Measurements from ENCODE around the gene ABHD8. TPM values are rescaled to one million over a fixed set of nuclear protein-coding genes. Genes with fewer than 3 reads are reported as not detected.

Gene ABHD8
- total and polyA plus RNA-seq, 2 of the 13 experiments (the other 11 are each of a cell fraction or from before 2014, with no cell fraction given): 6.3 to 7.2 TPM

GRCh38 chr19:17294051-17294891 lies 9.0 kb downstream of the ABHD8 start (continued):
- TF ChIP-seq HNRNPL (IDR thresholded peaks at IDR 0.05; ENCODE audit: low read depth, low read length) (peak; percentile 65; the same call in 1 of the 2 replicates), ZNF234 (CRISPR knock-in tag; conservative IDR thresholded peaks at IDR 0.05) (no peak), SOX5 (CRISPR knock-in tag; IDR thresholded peaks at IDR 0.05; ENCODE audit: borderline replicate concordance) (no peak), ZNF768 (CRISPR knock-in tag; IDR thresholded peaks at IDR 0.05) (0 out of 2 replicates have a peak, but pooled peaks have one; percentile 14), KLF13 (CRISPR knock-in tag; IDR thresholded peaks at IDR 0.05) (no peak), ZNF570 (CRISPR knock-in tag; IDR thresholded peaks at IDR 0.05; ENCODE audit: borderline replicate concordance) (no peak)
- TF ChIP-seq, protein P1, sequence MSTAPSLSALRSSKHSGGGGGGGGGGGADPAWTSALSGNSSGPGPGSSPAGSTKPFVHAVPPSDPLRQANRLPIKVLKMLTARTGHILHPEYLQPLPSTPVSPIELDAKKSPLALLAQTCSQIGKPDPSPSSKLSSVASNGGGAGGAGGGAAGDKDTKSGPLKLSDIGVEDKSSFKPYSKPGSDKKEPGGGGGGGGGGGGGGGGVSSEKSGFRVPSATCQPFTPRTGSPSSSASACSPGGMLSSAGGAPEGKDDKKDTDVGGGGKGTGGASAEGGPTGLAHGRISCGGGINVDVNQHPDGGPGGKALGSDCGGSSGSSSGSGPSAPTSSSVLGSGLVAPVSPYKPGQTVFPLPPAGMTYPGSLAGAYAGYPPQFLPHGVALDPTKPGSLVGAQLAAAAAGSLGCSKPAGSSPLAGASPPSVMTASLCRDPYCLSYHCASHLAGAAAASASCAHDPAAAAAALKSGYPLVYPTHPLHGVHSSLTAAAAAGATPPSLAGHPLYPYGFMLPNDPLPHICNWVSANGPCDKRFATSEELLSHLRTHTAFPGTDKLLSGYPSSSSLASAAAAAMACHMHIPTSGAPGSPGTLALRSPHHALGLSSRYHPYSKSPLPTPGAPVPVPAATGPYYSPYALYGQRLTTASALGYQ (CRISPR knock-in tag; IDR thresholded peaks at IDR 0.05): no peak

GRCh38 chr19:17293605-17294004 lies 9.6 kb downstream of the ABHD8 start:
- no peak for TF ChIP-seq RBAK (CRISPR knock-in tag; IDR thresholded peaks at IDR 0.05)
- TF ChIP-seq JDP2 (CRISPR knock-in tag; IDR thresholded peaks at IDR 0.05; ENCODE audit: borderline replicate concordance): no peak
- TF ChIP-seq NBN (conservative IDR thresholded peaks at IDR 0.05): no peak
- TF ChIP-seq SOX13 (IDR thresholded peaks at IDR 0.05): no peak
- TF ChIP-seq SOX13 (CRISPR knock-in tag; conservative IDR thresholded peaks at IDR 0.05 in 1 of 2, IDR thresholded peaks at IDR 0.05 in 1 of 2): no peak
- Histone ChIP-seq H3K79me2 (ENCODE audit: insufficient read depth, low read length) (no peaks in the 10 kb centered on the region), H2AFZ (ENCODE audit: low read length) (no peak overlapping the region), H3K4me3 (replicated peaks in 1 of 3; ENCODE audit: insufficient read depth in 1 of 3, low read depth in 2 of 3, low read length in 3 of 3) (no peak overlapping the region), H4K20me1 (ENCODE audit: insufficient read depth, low read length) (no peaks in the 10 kb centered on the region), H3K4me2 (ENCODE audit: low read depth, low read length) (no peak overlapping the region), H3K27ac (ENCODE audit: extremely low read length, insufficient read depth, low read length) (no peak overlapping the region), H3K9me3 (ENCODE audit: low read length) (peaks cover 5% of the 10 kb centered on the region), H3K36me3 (replicated peaks in 1 of 2; ENCODE audit: control insufficient read depth in 1 of 2, insufficient read depth in 2 of 2, low read length in 2 of 2) (peaks cover 0 to 6% of the 10 kb centered on the region in 2 experiments; a peak in 1 of 5 replicates), H3K4me1 (ENCODE audit: insufficient read depth, low read length) (no peaks in the 10 kb centered on the region), H3K27me3 (ENCODE audit: control insufficient read depth in 1 of 2, insufficient read depth in 2 of 2, low read length in 2 of 2) (no peaks in the 10 kb centered on the region), H3K9ac (ENCODE audit: insufficient read depth, low read depth, low read length) (no peak overlapping the region)
- no peak for FAIRE-seq
- no peak for ATAC-seq
- POLR2A ChIA-PET: no interaction called here
- in situ Hi-C loops (cut with HindIII; ENCODE audit: extremely low pct_ligation_motif_present, low pct_unique_long_range_greater_than_20kb): no loop called here
- intact Hi-C loops (cut with micrococcal nuclease; ENCODE audit: unreplicated experiment): no loop called here
- 97% methylated on average over 14 of the region's 14 CpGs for WGBS (ENCODE audit: low lambda C conversion rate)
- DNase-seq (ENCODE audit: low spot score): no peak
- CTCF ChIA-PET (ENCODE audit: low intra/inter-chr PET ratio, low total read pairs): interaction anchor here (0.6 kb wide), 1 partner anchor 90 kb away, joined by 3 read pairs; no protein-coding TSS in a partner anchor
- no TSS peak for BruUV-seq (replicated peaks)
